SH-SY5Y (cell line): ENCODE results near the gene MRPL14.

Source experiments
- GATA2 ChIP-seq: IDR thresholded peaks from 2 replicates; pipeline ENCODE4 v1.6.1; 2011; ENCODE audit warnings: mild to moderate bottlenecking, low read depth, low read length
- GATA3 ChIP-seq: IDR thresholded peaks from 2 replicates; pipeline ENCODE4 v1.6.1; 2011; ENCODE audit warnings: low read depth, mild to moderate bottlenecking, low read length, moderate library complexity

The MRPL14 gene

DNA sequence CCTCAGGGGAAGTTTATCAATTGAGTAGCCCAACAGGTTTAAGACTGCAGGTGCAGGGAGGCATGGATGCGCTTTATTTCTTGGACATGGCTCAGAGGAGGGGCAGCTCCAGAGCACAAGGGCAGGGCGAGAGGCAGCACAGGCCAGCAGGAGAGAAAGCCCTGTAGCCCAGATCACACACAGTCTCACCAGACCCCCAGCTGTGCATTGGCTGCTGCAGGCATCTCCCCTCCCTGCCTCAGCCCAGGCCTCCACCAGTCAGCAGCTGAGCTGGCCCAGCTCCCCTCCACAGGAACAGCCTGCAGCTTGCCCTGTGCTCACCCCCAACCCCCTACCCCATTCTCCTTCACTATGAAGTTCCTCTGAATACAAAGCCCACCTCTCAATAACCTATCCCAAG lies 24.7 kb downstream of the MRPL14 start:
- TF ChIP-seq GATA2 (no peak), GATA3 (no peak)

DNA sequence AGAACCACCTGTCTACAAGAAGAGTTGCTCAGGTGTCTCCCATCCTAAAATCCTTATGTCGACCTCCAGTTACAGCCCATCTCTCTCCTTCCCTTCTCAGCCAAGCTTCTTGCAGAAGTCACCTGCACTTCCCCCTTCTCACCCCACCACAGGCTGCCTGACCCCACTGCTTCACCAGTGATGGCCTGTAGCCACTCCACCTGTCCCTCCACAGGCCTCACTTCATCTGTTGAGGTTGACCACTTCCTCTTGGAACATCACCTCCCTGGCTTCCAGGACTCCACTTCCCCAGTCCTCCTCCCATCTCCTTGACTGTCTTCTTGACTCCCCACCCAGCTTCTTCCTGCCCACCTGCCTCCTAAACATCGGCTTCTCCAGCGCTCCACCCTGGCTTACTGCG lies 25.4 kb downstream of the MRPL14 start:
- TF ChIP-seq GATA2 (no peak), GATA3 (no peak)

DNA sequence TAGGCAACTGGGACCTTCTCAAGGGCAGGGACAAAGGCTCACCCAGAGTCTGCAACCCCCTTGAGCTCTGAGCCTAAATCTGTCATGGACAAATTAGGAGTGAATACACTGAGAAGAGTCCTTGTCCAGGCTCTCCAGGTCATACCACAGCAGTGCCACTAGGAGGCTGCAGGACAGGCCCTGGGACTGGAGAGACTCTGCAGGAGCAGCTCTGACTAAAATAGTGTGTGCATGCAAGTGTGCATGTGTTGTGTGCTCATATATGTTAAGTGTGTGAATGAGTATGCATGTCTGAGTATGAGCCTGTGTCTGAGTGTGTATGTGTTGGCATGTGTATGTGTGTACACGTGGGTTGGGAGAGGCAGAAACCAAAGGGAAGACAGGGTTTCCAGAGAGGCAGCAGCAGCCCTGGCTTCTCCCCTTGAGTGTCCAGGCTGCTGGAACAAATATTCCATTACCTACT lies 27.1 kb downstream of the MRPL14 start:
- TF ChIP-seq GATA3 (no peak), GATA2 (no peak)

DNA sequence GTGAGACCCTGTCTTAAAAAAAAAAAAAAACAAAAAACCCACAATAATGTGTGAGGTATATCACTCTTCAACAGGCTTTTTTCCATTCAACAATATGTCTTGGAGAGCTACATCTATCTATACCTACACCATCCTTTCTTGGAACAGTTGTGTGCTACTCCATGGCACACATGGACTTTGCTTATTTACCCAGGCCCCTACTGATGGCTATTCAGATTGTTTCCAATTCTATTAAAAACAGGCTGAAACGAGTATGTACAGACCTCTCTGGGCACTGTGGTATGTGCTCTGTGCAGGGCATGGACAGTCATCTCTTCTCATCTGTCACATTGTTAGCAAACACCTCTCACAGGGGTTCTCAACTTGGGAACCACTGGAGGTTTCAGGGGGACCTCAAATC lies 28.1 kb downstream of the MRPL14 start:
- TF ChIP-seq GATA2 (no peak; the same call in 1 of the 2 replicates), GATA3 (no peak)

- TF ChIP-seq GATA2: no peak
- TF ChIP-seq GATA3: no peak
Observed at GRCh38 chr6:44097782-44098317, 29.4 kb downstream of the MRPL14 start.

DNA sequence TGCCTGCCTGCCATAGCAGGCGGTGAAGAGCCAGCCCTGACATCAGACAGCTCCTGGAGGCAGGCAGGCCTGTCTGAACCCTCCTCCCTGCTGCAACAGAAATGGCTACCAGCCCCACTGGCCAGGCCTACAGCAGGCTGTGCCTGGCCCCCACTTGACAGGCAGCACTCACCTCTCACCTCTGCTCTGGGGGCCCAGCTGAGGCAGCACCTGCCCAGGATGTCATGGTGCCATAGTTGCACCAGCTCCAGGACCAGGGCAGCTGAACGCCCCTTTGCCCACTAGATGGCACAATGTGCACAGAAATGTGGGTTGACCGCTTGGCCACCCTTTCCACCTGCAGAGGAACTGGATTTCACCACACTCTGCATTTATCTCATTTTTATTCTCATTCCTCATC lies 30.6 kb downstream of the MRPL14 start:
- no peak for TF ChIP-seq GATA2
- no peak for TF ChIP-seq GATA3

GRCh38 chr6:44094403-44095242 lies 32.6 kb downstream of the MRPL14 start:
- TF ChIP-seq GATA2 (no peak), GATA3 (no peak)

- TF ChIP-seq GATA3 (no peak), GATA2 (no peak)
Observed at GRCh38 chr6:44093750-44094402, 33.4 kb downstream of the MRPL14 start.

DNA sequence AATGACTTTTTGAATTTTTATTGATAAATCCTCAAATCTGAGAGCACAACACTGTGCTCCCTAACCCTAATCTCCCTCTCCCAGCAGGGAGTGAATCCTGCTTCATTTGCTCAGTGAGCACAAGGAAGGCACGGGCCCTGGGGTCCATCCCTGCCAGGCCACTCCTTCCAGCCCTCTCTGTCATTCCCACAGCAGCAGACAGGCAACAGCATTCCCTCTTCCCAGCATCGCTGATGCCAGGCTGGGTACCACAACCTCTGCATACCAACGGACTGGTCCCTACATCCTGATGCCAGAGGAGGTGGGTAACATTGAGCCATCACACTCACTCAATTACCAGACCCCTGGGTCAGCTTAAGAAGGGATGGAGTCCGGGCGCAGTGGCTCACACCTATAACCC lies 34.2 kb downstream of the MRPL14 start:
- TF ChIP-seq GATA3: no peak
- no peak for TF ChIP-seq GATA2

DNA sequence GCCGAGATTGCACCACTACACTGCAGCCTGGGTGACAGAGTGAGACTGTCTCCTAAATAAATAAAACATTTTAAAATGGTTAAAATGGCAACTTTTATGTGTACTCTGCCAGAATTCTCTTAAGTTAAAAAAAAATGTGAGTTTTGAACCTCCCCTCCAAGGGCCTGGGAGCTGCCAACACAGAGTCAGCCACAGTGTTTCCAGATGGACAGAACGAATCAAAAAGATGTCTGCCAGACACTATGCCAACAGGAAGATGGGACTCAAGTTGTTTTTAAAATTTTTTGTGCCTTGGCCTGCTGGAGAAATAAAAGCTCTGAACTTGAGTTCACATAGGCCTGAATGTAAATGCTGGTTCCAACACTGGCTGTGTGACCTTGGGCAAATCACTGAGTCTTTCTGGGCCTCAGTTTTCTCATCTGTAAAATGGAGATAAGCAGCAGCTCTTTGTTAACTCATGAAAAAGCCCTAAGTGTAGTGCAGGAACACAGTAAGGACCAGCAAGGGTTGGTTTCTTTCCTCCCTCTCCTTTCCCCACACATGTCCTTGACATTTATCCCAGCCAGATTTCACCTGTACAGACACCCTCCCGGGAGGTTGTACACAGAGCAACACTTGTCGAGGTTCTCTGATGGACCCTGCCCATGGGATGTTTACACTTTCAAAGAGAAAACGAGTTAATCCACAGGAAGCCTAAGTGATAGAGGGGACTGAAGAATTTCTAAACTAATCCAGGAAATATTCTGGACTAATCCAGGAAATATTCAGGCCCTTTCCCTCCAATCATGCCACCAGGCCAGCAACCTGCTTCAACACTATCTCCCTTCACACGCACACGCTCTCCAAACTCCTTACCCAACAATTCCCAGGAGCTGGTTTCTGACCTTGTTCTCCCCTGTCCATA lies 35.0 kb downstream of the MRPL14 start:
- TF ChIP-seq GATA3: no peak
- no peak for TF ChIP-seq GATA2

DNA sequence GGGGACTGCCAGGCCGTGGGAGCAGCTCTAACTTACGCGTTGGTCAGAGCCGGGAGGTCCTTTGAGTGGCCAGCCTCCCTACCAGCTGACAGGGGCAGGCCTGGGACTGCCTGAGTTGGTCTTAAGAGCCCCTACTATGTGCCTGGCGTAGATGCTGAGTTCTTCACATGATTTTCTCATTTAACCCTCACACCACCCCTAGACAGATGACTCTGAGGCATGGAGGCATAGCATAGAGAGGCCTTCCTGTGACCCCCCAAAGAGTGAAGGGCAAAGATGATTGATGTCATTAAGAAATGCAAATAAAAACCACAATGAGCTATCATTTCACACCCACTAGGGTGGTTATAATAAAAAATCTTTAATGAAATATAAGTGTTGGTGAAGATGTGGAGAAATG lies 36.8 kb downstream of the MRPL14 start:
- no peak for TF ChIP-seq GATA2
- no peak for TF ChIP-seq GATA3

DNA sequence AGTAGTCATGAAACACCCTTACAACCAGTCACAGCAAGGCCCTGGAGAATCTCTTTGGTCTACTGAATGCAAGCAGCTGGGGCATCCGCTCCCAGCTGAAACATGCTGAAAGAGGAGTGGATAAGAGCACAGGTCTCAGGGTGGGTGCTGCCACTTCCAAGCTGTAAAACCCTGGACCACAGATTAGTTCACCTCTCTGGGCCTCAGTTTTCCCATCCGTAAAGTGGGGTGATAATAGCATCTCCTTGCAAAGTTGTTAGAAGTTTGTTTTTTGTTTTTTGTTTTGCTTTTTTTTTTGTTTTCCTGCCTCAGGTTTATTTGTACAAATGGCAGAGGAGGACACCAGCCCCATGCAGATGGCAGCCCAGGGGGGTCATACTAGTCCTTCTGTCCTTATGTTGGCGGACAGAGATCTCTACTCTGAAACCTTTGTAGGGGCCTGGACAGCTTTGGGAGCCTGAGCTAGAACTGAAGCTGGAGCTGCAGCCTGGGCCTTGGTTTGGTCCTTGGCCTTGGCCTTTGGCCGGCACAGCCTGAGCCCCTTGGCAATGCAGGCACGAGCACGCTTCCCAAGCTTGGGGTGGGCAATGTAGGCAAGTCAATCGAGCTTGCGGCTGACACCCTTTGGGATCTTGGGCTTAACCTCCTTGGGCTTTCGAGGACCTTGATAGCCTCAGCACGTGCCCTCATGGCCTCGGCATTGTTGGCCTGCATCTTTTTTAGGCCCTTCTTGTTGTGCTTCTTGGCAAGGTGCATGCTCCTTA lies 38.2 kb downstream of the MRPL14 start:
- TF ChIP-seq GATA2 (no peak), GATA3 (no peak)

DNA sequence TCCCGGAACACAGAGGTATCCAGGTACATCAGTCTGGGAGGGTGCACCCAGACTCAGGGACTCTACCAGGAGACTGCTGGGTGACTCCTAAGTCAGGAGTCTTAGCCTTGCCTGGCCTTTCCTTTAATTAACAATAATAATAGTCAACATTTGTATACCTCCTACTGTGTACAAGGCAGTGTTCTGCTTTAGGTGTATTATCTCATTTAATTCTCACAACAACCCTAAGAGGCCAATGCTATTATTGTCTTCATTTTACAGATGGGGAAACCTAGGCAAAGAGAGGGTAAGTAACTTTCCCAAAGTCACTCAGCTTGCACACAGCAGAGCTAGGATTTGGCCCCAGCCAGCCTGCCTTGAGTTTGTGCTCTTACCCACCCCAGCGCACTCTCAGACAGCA lies 39.6 kb downstream of the MRPL14 start:
- TF ChIP-seq GATA2: no peak

- no peak for TF ChIP-seq GATA3
- TF ChIP-seq GATA2: no peak
Observed at GRCh38 chr6:44086931-44087574, 40.2 kb downstream of the MRPL14 start.

GRCh38 chr6:44085219-44085618 lies 42.0 kb downstream of the MRPL14 start:
- TF ChIP-seq GATA2 (no peak), GATA3 (no peak)
